ENCODE measurements around the gene TEP1. TPM values are rescaled to one million over a fixed set of nuclear protein-coding genes. Genes with fewer than 3 reads are reported as not detected.

The TEP1 gene
- total and polyA plus RNA-seq, 2 of the 13 experiments (the other 11 are each of a cell fraction or from before 2014, with no cell fraction given) = 11.0 to 12.8 TPM

DNA sequence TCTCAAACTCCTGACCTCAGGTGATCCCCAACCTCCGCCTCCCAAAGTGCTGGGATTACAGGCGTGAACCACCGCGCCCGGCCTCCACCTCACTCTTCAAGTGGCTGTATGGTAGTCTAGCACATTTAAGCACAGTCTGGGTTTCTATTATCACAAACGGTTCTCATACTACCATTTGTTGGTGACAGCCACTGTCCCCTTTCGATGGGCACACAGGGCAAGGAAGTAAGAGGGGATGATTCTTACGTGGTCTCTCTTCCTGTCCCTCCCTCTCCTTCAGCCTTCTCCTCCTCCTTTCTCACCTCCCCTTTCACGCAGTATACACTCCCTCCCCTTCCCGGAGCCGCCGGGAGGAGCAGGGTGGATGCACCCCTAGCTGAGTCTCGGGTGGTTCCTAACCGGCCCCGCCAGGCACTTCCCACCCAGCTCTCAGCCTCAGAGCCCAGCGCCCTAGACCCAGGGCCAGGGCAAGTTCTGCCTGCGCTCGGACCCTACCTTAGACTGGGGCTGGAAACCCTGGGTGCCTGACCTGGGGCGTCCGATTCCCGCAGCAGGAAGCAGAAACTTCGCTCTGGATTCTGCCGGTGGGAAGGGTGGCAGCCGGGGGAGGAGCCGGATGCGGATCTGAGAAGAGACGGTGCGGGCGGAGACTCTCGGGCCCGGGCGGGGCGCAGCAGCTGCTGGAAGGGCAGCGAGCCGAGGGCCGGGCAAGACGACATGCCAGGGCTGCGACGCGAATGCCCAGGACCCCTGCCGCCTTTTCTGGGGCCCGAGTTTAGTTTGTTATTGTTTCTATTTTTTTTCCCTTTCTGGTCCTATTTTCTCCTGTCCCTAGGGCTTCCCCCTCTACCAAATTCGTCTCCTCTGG lies at the start of gene TEP1 (continued):
- TF ChIP-seq, protein P1, sequence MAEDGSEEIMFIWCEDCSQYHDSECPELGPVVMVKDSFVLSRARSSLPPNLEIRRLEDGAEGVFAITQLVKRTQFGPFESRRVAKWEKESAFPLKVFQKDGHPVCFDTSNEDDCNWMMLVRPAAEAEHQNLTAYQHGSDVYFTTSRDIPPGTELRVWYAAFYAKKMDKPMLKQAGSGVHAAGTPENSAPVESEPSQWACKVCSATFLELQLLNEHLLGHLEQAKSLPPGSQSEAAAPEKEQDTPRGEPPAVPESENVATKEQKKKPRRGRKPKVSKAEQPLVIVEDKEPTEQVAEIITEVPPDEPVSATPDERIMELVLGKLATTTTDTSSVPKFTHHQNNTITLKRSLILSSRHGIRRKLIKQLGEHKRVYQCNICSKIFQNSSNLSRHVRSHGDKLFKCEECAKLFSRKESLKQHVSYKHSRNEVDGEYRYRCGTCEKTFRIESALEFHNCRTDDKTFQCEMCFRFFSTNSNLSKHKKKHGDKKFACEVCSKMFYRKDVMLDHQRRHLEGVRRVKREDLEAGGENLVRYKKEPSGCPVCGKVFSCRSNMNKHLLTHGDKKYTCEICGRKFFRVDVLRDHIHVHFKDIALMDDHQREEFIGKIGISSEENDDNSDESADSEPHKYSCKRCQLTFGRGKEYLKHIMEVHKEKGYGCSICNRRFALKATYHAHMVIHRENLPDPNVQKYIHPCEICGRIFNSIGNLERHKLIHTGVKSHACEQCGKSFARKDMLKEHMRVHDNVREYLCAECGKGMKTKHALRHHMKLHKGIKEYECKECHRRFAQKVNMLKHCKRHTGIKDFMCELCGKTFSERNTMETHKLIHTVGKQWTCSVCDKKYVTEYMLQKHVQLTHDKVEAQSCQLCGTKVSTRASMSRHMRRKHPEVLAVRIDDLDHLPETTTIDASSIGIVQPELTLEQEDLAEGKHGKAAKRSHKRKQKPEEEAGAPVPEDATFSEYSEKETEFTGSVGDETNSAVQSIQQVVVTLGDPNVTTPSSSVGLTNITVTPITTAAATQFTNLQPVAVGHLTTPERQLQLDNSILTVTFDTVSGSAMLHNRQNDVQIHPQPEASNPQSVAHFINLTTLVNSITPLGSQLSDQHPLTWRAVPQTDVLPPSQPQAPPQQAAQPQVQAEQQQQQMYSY (CRISPR knock-in tag; IDR thresholded peaks at IDR 0.05) = peak; percentile 84
- TF ChIP-seq CHD2 (IDR thresholded peaks at IDR 0.05; ENCODE audit: low read depth, low read length) (no peak), ZFY (CRISPR knock-in tag; IDR thresholded peaks at IDR 0.05) (peak; percentile 60), TEAD3 (CRISPR knock-in tag; optimal IDR thresholded peaks at IDR 0.05; ENCODE audit: borderline replicate concordance) (no peak), AHR (CRISPR knock-in tag; IDR thresholded peaks at IDR 0.05) (peak; percentile 37; the same call in 1 of the 2 replicates), GABPB1 (CRISPR knock-in tag; IDR thresholded peaks at IDR 0.05) (peak; percentile 89), AGO1 (IDR thresholded peaks at IDR 0.05; ENCODE audit: low read depth, low read length, poor library complexity, severe bottlenecking) (peak; percentile 65), ZFP62 (CRISPR knock-in tag; IDR thresholded peaks at IDR 0.05) (no peak), REL (CRISPR knock-in tag; conservative IDR thresholded peaks at IDR 0.05) (no peak)
- TF ChIP-seq, protein P2, sequence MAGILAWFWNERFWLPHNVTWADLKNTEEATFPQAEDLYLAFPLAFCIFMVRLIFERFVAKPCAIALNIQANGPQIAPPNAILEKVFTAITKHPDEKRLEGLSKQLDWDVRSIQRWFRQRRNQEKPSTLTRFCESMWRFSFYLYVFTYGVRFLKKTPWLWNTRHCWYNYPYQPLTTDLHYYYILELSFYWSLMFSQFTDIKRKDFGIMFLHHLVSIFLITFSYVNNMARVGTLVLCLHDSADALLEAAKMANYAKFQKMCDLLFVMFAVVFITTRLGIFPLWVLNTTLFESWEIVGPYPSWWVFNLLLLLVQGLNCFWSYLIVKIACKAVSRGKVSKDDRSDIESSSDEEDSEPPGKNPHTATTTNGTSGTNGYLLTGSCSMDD (CRISPR knock-in tag; IDR thresholded peaks at IDR 0.05) = no peak
- TF ChIP-seq, protein P3, sequence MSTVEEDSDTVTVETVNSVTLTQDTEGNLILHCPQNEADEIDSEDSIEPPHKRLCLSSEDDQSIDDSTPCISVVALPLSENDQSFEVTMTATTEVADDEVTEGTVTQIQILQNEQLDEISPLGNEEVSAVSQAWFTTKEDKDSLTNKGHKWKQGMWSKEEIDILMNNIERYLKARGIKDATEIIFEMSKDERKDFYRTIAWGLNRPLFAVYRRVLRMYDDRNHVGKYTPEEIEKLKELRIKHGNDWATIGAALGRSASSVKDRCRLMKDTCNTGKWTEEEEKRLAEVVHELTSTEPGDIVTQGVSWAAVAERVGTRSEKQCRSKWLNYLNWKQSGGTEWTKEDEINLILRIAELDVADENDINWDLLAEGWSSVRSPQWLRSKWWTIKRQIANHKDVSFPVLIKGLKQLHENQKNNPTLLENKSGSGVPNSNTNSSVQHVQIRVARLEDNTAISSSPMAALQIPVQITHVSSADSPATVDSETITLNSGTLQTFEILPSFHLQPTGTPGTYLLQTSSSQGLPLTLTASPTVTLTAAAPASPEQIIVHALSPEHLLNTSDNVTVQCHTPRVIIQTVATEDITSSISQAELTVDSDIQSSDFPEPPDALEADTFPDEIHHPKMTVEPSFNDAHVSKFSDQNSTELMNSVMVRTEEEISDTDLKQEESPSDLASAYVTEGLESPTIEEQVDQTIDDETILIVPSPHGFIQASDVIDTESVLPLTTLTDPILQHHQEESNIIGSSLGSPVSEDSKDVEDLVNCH (CRISPR knock-in tag; IDR thresholded peaks at IDR 0.05) = peak; percentile 62; the same call in 1 of the 2 replicates
- TF ChIP-seq, protein P4, sequence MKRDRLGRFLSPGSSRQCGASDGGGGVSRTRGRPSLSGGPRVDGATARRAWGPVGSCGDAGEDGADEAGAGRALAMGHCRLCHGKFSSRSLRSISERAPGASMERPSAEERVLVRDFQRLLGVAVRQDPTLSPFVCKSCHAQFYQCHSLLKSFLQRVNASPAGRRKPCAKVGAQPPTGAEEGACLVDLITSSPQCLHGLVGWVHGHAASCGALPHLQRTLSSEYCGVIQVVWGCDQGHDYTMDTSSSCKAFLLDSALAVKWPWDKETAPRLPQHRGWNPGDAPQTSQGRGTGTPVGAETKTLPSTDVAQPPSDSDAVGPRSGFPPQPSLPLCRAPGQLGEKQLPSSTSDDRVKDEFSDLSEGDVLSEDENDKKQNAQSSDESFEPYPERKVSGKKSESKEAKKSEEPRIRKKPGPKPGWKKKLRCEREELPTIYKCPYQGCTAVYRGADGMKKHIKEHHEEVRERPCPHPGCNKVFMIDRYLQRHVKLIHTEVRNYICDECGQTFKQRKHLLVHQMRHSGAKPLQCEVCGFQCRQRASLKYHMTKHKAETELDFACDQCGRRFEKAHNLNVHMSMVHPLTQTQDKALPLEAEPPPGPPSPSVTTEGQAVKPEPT (CRISPR knock-in tag; IDR thresholded peaks at IDR 0.05; ENCODE audit: low read depth) = peak; percentile 84
- TF ChIP-seq, protein P5, sequence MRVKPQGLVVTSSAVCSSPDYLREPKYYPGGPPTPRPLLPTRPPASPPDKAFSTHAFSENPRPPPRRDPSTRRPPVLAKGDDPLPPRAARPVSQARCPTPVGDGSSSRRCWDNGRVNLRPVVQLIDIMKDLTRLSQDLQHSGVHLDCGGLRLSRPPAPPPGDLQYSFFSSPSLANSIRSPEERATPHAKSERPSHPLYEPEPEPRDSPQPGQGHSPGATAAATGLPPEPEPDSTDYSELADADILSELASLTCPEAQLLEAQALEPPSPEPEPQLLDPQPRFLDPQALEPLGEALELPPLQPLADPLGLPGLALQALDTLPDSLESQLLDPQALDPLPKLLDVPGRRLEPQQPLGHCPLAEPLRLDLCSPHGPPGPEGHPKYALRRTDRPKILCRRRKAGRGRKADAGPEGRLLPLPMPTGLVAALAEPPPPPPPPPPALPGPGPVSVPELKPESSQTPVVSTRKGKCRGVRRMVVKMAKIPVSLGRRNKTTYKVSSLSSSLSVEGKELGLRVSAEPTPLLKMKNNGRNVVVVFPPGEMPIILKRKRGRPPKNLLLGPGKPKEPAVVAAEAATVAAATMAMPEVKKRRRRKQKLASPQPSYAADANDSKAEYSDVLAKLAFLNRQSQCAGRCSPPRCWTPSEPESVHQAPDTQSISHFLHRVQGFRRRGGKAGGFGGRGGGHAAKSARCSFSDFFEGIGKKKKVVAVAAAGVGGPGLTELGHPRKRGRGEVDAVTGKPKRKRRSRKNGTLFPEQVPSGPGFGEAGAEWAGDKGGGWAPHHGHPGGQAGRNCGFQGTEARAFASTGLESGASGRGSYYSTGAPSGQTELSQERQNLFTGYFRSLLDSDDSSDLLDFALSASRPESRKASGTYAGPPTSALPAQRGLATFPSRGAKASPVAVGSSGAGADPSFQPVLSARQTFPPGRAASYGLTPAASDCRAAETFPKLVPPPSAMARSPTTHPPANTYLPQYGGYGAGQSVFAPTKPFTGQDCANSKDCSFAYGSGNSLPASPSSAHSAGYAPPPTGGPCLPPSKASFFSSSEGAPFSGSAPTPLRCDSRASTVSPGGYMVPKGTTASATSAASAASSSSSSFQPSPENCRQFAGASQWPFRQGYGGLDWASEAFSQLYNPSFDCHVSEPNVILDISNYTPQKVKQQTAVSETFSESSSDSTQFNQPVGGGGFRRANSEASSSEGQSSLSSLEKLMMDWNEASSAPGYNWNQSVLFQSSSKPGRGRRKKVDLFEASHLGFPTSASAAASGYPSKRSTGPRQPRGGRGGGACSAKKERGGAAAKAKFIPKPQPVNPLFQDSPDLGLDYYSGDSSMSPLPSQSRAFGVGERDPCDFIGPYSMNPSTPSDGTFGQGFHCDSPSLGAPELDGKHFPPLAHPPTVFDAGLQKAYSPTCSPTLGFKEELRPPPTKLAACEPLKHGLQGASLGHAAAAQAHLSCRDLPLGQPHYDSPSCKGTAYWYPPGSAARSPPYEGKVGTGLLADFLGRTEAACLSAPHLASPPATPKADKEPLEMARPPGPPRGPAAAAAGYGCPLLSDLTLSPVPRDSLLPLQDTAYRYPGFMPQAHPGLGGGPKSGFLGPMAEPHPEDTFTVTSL (CRISPR knock-in tag; IDR thresholded peaks at IDR 0.05; ENCODE audit: borderline replicate concordance) = peak; percentile 35; the same call in 1 of the 2 replicates
